Activated naive CD4-positive, alpha-beta T cell treated with anti-CD3 and anti-CD28 coated beads for 36 hours (primary cell): ENCODE data around the gene ICA1L. TPM values are rescaled to one million over a fixed set of nuclear protein-coding genes. Genes with fewer than 3 reads are reported as not detected.

Source experiments
- CTCF ChIA-PET: fragments of 350-600 bp; sonication (Branson Sonifier 250); formaldehyde crosslinking; loops from one replicate; lab custom pipeline; 2021; ENCODE audit warnings: antibody characterized with exemption; lab: Charles Lee
- DNase-seq: peaks from one replicate; pipeline ENCODE4 v3.0.0-alpha.2; 2020
- H3K27ac Mint-ChIP-seq: one replicate; pipeline ENCODE4 v1.8.0; 2021; ENCODE audit warnings: mild to moderate bottlenecking, mixed read lengths
- H3K27me3 Mint-ChIP-seq: one replicate; pipeline ENCODE4 v1.8.0; 2021; ENCODE audit warnings: low read depth, mixed read lengths
- H3K36me3 Mint-ChIP-seq: one replicate; pipeline ENCODE4 v1.8.0; 2021; ENCODE audit warnings: low read depth, mixed read lengths
- H3K4me1 Mint-ChIP-seq: one replicate; pipeline ENCODE4 v1.8.0; 2021; ENCODE audit warnings: low read depth, mixed read lengths
- H3K4me3 Mint-ChIP-seq: one replicate; pipeline ENCODE4 v1.8.0; 2021; ENCODE audit warnings: mild to moderate bottlenecking, moderate library complexity, mixed read lengths
- H3K9me3 Mint-ChIP-seq: one replicate; pipeline ENCODE4 v1.8.0; 2021; ENCODE audit warnings: mixed read lengths
- intact Hi-C: fragments of 100-400 bp; cut with micrococcal nuclease; formaldehyde crosslinking; loops from one replicate; pipeline ENCODE4 v1.15.1; 2023
- total RNA-seq, 2 experiments: library from RNA; stranded (reverse); gene quantifications; one replicate each; pipeline ENCODE4 v1.2.3, GENCODE V29; 2021

ICA1L gene
- total RNA-seq, 2 experiments from 2014 or later, result 5.1 to 5.7 TPM

- Mint-ChIP-seq H3K27me3 (no peaks in the 10 kb centered on the region), H3K4me3 (no peak overlapping the region), H3K9me3 (no peaks in the 10 kb centered on the region), H3K4me1 (peaks cover 14% of the 10 kb centered on the region), H3K36me3 (peaks cover 8% of the 10 kb centered on the region), H3K27ac (no peak overlapping the region)
- DNase-seq, result no peak
- CTCF ChIA-PET, result interaction anchor here (0.8 kb wide), 1 partner anchor 9 kb away, joined by 3 read pairs; no protein-coding TSS in a partner anchor
- intact Hi-C loops, result no loop called here
Observed at GRCh38 chr2:202769201-202769600, 102.4 kb downstream of the ICA1L start.

- H3K27ac Mint-ChIP-seq, result no peak overlapping the region
- no peaks in the 10 kb centered on the region for H3K27me3 Mint-ChIP-seq
- peaks cover 10% of the 10 kb centered on the region for H3K36me3 Mint-ChIP-seq
- intact Hi-C loops, result no loop called here
- H3K4me1 Mint-ChIP-seq, result peaks cover 24% of the 10 kb centered on the region
- no peak overlapping the region for H3K4me3 Mint-ChIP-seq
- CTCF ChIA-PET, result interaction anchor here (0.7 to 1.2 kb wide), 3 partner anchors 133 to 952 kb away, joined by 3 to 4 read pairs (median 3); partner anchors contain the start of gene FAM117B
- no peaks in the 10 kb centered on the region for H3K9me3 Mint-ChIP-seq
- no peak for DNase-seq
Observed at GRCh38 chr2:202768273-202768672, 103.3 kb downstream of the ICA1L start.

GRCh38 chr2:202765436-202765835 lies 106.1 kb downstream of the ICA1L start:
- intact Hi-C loops, result no loop called here
- Mint-ChIP-seq H3K4me3 (no peak overlapping the region), H3K4me1 (peaks cover 40% of the 10 kb centered on the region), H3K36me3 (peaks cover 12% of the 10 kb centered on the region), H3K9me3 (no peaks in the 10 kb centered on the region), H3K27ac (peak overlapping the region; percentile 3), H3K27me3 (no peaks in the 10 kb centered on the region)
- DNase-seq, result no peak
- CTCF ChIA-PET, result no interaction called here

- intact Hi-C loops, result no loop called here
- CTCF ChIA-PET, result no interaction called here
Observed at GRCh38 chr2:202764991-202765390, 106.6 kb downstream of the ICA1L start.

GRCh38 chr2:202763916-202764315 lies 107.7 kb downstream of the ICA1L start:
- Mint-ChIP-seq H3K4me3 (no peak overlapping the region), H3K9me3 (no peaks in the 10 kb centered on the region), H3K27me3 (no peaks in the 10 kb centered on the region), H3K36me3 (peaks cover 11% of the 10 kb centered on the region), H3K27ac (peak overlapping the region; percentile 86), H3K4me1 (peaks cover 37% of the 10 kb centered on the region)
- no peak for DNase-seq
- CTCF ChIA-PET, result interaction anchor here (0.9 kb wide), 1 partner anchor 175 kb away, joined by 4 read pairs; no protein-coding TSS in a partner anchor
- intact Hi-C loops, result no loop called here

More at GRCh38 chr2:202764991-202765390, 106.6 kb downstream of the ICA1L start:
- H3K27me3 Mint-ChIP-seq, result no peaks in the 10 kb centered on the region
- DNase-seq, result no peak
- no peak overlapping the region for H3K4me3 Mint-ChIP-seq
- H3K9me3 Mint-ChIP-seq, result no peaks in the 10 kb centered on the region
- peaks cover 13% of the 10 kb centered on the region for H3K36me3 Mint-ChIP-seq
- H3K4me1 Mint-ChIP-seq, result peaks cover 40% of the 10 kb centered on the region
- no peak overlapping the region for H3K27ac Mint-ChIP-seq

GRCh38 chr2:202762556-202762955 lies 109.0 kb downstream of the ICA1L start:
- intact Hi-C loops, result no loop called here
- no peaks in the 10 kb centered on the region for H3K27me3 Mint-ChIP-seq
- no peaks in the 10 kb centered on the region for H3K9me3 Mint-ChIP-seq
- H3K4me3 Mint-ChIP-seq, result peak overlapping the region; percentile 53
- peak overlapping the region; percentile 86 for H3K27ac Mint-ChIP-seq
- DNase-seq, result no peak
- peaks cover 15% of the 10 kb centered on the region for H3K36me3 Mint-ChIP-seq
- CTCF ChIA-PET, result no interaction called here
- peaks cover 30% of the 10 kb centered on the region for H3K4me1 Mint-ChIP-seq

- Mint-ChIP-seq H3K4me1 (peaks cover 30% of the 10 kb centered on the region), H3K36me3 (peaks cover 15% of the 10 kb centered on the region), H3K9me3 (no peaks in the 10 kb centered on the region), H3K4me3 (no peak overlapping the region), H3K27me3 (no peaks in the 10 kb centered on the region), H3K27ac (no peak overlapping the region)
- intact Hi-C loops, result no loop called here
- DNase-seq, result no peak
- CTCF ChIA-PET, result interaction anchor here (1.5 to 1.6 kb wide), 2 partner anchors 8 to 172 kb away, joined by 3 to 4 read pairs; no protein-coding TSS in a partner anchor
Observed at GRCh38 chr2:202760848-202761247, 110.7 kb downstream of the ICA1L start.

GRCh38 chr2:202758604-202759003 lies 113.0 kb downstream of the ICA1L start:
- Mint-ChIP-seq H3K4me1 (peaks cover 34% of the 10 kb centered on the region), H3K4me3 (no peak overlapping the region), H3K36me3 (peaks cover 16% of the 10 kb centered on the region), H3K9me3 (peaks cover 5% of the 10 kb centered on the region), H3K27ac (peak overlapping the region; percentile 13), H3K27me3 (no peaks in the 10 kb centered on the region)
- CTCF ChIA-PET, result interaction anchor here (0.6 kb wide), 2 partner anchors 61 to 67 kb away, joined by 3 to 4 read pairs; no protein-coding TSS in a partner anchor
- intact Hi-C loops, result no loop called here
- DNase-seq, result no peak

- no peaks in the 10 kb centered on the region for H3K27me3 Mint-ChIP-seq
- intact Hi-C loops, result no loop called here
- H3K36me3 Mint-ChIP-seq, result peaks cover 21% of the 10 kb centered on the region
- no peak overlapping the region for H3K27ac Mint-ChIP-seq
- CTCF ChIA-PET, result no interaction called here
- no peak for DNase-seq
- H3K4me1 Mint-ChIP-seq, result peaks cover 34% of the 10 kb centered on the region
- peaks cover 9% of the 10 kb centered on the region for H3K9me3 Mint-ChIP-seq
- no peak overlapping the region for H3K4me3 Mint-ChIP-seq
Observed at GRCh38 chr2:202758128-202758527, 113.4 kb downstream of the ICA1L start.

- no peaks in the 10 kb centered on the region for H3K27me3 Mint-ChIP-seq
- CTCF ChIA-PET, result no interaction called here
- H3K36me3 Mint-ChIP-seq, result peaks cover 24% of the 10 kb centered on the region
- H3K4me1 Mint-ChIP-seq, result peaks cover 31% of the 10 kb centered on the region
- DNase-seq, result no peak
- intact Hi-C loops, result no loop called here
- H3K9me3 Mint-ChIP-seq, result peaks cover 9% of the 10 kb centered on the region
- no peak overlapping the region for H3K4me3 Mint-ChIP-seq
- H3K27ac Mint-ChIP-seq, result peak overlapping the region; percentile 30
Observed at GRCh38 chr2:202757339-202757738, 114.2 kb downstream of the ICA1L start.

GRCh38 chr2:202756598-202756997 lies 115.0 kb downstream of the ICA1L start:
- Mint-ChIP-seq H3K9me3 (peaks cover 9% of the 10 kb centered on the region), H3K4me1 (peaks cover 33% of the 10 kb centered on the region), H3K4me3 (no peak overlapping the region), H3K27me3 (no peaks in the 10 kb centered on the region), H3K27ac (peak overlapping the region; percentile 29), H3K36me3 (peaks cover 25% of the 10 kb centered on the region)
- DNase-seq, result no peak
- intact Hi-C loops, result no loop called here
- CTCF ChIA-PET, result interaction anchor here (1.0 kb wide), 1 partner anchor 114 kb away, joined by 4 read pairs; no protein-coding TSS in a partner anchor

GRCh38 chr2:202754936-202755335 lies 116.6 kb downstream of the ICA1L start:
- Mint-ChIP-seq H3K27me3 (no peaks in the 10 kb centered on the region), H3K9me3 (peaks cover 9% of the 10 kb centered on the region), H3K36me3 (peaks cover 24% of the 10 kb centered on the region), H3K27ac (peak overlapping the region; percentile 46), H3K4me3 (no peak overlapping the region), H3K4me1 (peaks cover 45% of the 10 kb centered on the region)
- intact Hi-C loops, result no loop called here
- CTCF ChIA-PET, result interaction anchor here (0.6 kb wide), 1 partner anchor 43 kb away, joined by 3 read pairs; no protein-coding TSS in a partner anchor
- no peak for DNase-seq

- peaks cover 22% of the 10 kb centered on the region for H3K36me3 Mint-ChIP-seq
- peaks cover 61% of the 10 kb centered on the region for H3K4me1 Mint-ChIP-seq
- CTCF ChIA-PET, result interaction anchor here (1.0 to 1.4 kb wide), 2 partner anchors 118 to 163 kb away, joined by 3 to 9 read pairs; no protein-coding TSS in a partner anchor
- DNase-seq, result peak; percentile 28
- no peaks in the 10 kb centered on the region for H3K27me3 Mint-ChIP-seq
- H3K27ac Mint-ChIP-seq, result peak overlapping the region; percentile 69
- peaks cover 9% of the 10 kb centered on the region for H3K9me3 Mint-ChIP-seq
- H3K4me3 Mint-ChIP-seq, result no peak overlapping the region
- intact Hi-C loops, result no loop called here
Observed at GRCh38 chr2:202752071-202752470, 119.5 kb downstream of the ICA1L start.
